Measurements from ENCODE around the gene ELMO1. TPM values are rescaled to one million over a fixed set of nuclear protein-coding genes. Genes with fewer than 3 reads are reported as not detected.

ELMO1 gene
- total RNA-seq, 1 experiment from 2014 or later, result not detected

DNA sequence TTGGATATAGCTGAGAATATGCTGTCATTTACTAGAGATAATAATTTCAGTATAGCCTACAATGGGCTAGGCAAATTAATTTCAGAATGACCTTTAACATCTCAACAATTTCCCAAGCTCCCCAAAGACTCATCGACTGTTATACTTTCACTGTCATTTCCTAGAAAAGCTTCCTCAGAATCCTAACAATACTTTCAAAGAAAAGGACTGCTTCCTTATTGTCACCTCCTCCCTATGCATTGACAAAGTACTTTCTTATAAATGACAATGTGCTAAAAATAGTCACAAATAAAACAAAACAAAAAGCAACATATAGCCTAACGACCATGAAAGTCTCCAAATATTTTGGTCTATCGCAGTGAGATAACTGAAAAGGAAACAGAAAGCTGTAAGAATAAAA, 272.6 kb downstream of the ELMO1 start:
- TF ChIP-seq, protein P1, sequence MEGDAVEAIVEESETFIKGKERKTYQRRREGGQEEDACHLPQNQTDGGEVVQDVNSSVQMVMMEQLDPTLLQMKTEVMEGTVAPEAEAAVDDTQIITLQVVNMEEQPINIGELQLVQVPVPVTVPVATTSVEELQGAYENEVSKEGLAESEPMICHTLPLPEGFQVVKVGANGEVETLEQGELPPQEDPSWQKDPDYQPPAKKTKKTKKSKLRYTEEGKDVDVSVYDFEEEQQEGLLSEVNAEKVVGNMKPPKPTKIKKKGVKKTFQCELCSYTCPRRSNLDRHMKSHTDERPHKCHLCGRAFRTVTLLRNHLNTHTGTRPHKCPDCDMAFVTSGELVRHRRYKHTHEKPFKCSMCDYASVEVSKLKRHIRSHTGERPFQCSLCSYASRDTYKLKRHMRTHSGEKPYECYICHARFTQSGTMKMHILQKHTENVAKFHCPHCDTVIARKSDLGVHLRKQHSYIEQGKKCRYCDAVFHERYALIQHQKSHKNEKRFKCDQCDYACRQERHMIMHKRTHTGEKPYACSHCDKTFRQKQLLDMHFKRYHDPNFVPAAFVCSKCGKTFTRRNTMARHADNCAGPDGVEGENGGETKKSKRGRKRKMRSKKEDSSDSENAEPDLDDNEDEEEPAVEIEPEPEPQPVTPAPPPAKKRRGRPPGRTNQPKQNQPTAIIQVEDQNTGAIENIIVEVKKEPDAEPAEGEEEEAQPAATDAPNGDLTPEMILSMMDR (conservative IDR thresholded peaks at IDR 0.05; ENCODE audit: low read depth, low read length), result no peak
- TF ChIP-seq EZH2phosphoT487 (IDR thresholded peaks at IDR 0.05; ENCODE audit: borderline replicate concordance, low read length), result no peak
- TF ChIP-seq EZH2 (IDR thresholded peaks at IDR 0.05; ENCODE audit: low read length, unreplicated experiment), result no peak
- Histone ChIP-seq H3K27ac (ENCODE audit: low read length) (no peak overlapping the region), H3K9ac (ENCODE audit: low read length) (no peak overlapping the region), H3F3A (ENCODE audit: low read length, unreplicated experiment) (no peaks in the 10 kb centered on the region), H3K9me3 (ENCODE audit: low read length) (no peaks in the 10 kb centered on the region), H2AFZ (ENCODE audit: low read length) (no peak overlapping the region), H3K36me3 (ENCODE audit: low read depth, low read length) (no peaks in the 10 kb centered on the region), H3K27me3 (ENCODE audit: low read length) (peaks cover 69% of the 10 kb centered on the region), H3K9me2 (replicated peaks; ENCODE audit: low read length) (no peaks in the 10 kb centered on the region), H3K4me2 (ENCODE audit: low read length) (no peak overlapping the region), H4K20me1 (ENCODE audit: low read length) (no peaks in the 10 kb centered on the region), H3K4me3 (ENCODE audit: low read length) (no peak overlapping the region), H3K4me1 (ENCODE audit: insufficient read depth, low read length) (no peaks in the 10 kb centered on the region), H3K79me2 (ENCODE audit: low read length) (no peaks in the 10 kb centered on the region)
- BruUV-seq (replicated peaks), result no TSS peak
- DNase-seq (no peak), ATAC-seq (no peak)
- ChIA-PET CTCF (no interaction called here), POLR2A (ENCODE audit: unreplicated experiment) (no interaction called here)
- intact Hi-C loops (cut with micrococcal nuclease), result no loop called here

DNA sequence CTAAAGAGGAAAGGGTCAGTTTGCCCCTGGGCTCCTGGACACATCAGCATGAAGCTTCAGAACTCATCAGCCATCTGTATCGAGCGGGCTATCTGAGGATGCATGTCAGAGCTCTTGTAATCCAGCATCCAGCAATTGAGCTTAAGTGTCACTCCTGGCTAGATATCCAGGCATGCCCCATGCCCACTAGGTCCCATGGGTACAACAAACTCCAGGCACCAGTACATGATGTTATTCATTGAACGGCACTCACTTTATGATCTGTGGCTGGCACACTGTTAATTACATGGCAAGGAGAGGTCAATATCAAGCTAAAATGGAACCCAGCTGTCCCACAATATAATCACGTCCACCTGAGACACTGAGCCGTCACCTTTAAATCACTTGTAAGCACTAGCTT, 274.2 kb downstream of the ELMO1 start:
- DNase-seq (no peak), ATAC-seq (no peak)
- TF ChIP-seq EZH2phosphoT487 (IDR thresholded peaks at IDR 0.05; ENCODE audit: borderline replicate concordance, low read length) (no peak), EZH2 (IDR thresholded peaks at IDR 0.05; ENCODE audit: low read length, unreplicated experiment) (no peak)
- TF ChIP-seq, protein P1 (conservative IDR thresholded peaks at IDR 0.05; ENCODE audit: low read depth, low read length), result no peak
- intact Hi-C loops (cut with micrococcal nuclease), result no loop called here
- Histone ChIP-seq H3K4me3 (ENCODE audit: low read length) (no peak overlapping the region), H3K27me3 (ENCODE audit: low read length) (peaks cover 57% of the 10 kb centered on the region), H3K4me2 (ENCODE audit: low read length) (no peak overlapping the region), H3K4me1 (ENCODE audit: insufficient read depth, low read length) (no peaks in the 10 kb centered on the region), H3K9me2 (replicated peaks; ENCODE audit: low read length) (no peaks in the 10 kb centered on the region), H3K27ac (ENCODE audit: low read length) (no peak overlapping the region), H3K9me3 (ENCODE audit: low read length) (no peaks in the 10 kb centered on the region), H3F3A (ENCODE audit: low read length, unreplicated experiment) (no peaks in the 10 kb centered on the region), H3K9ac (ENCODE audit: low read length) (no peak overlapping the region), H4K20me1 (ENCODE audit: low read length) (no peaks in the 10 kb centered on the region), H3K36me3 (ENCODE audit: low read depth, low read length) (no peaks in the 10 kb centered on the region), H3K79me2 (ENCODE audit: low read length) (no peaks in the 10 kb centered on the region), H2AFZ (ENCODE audit: low read length) (no peak overlapping the region)
- no TSS peak for BruUV-seq (replicated peaks)
- CTCF ChIA-PET, result no interaction called here
- POLR2A ChIA-PET (ENCODE audit: unreplicated experiment), result no interaction called here

DNA sequence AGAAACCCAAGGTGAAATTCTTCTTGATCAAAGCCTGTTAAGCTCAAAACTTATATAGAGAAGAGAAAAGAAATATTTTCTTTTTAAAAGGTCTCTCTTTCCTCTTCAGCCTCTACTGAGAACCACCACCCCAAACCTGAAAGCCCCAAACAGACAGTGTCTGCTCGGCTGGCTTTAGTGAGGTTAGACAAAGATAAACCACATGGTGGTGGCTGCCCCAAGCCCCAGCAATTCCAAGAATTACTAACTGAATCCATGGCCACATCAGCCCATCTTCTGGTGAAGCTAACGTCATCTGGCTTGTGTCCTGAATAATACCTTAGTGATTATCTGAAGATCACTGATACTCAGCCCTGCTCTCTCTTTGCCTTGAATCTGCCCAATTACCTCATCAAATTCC, 275.0 kb downstream of the ELMO1 start:
- peaks cover 53% of the 10 kb centered on the region for H3K27me3 ChIP-seq (ENCODE audit: low read length)
- H2AFZ ChIP-seq (ENCODE audit: low read length), result no peak overlapping the region
- H3K4me2 ChIP-seq (ENCODE audit: low read length), result no peak overlapping the region
- ATAC-seq, result no peak
- intact Hi-C loops (cut with micrococcal nuclease), result no loop called here
- no peaks in the 10 kb centered on the region for H3K79me2 ChIP-seq (ENCODE audit: low read length)
- no peaks in the 10 kb centered on the region for H3K9me2 ChIP-seq (replicated peaks; ENCODE audit: low read length)
- H4K20me1 ChIP-seq (ENCODE audit: low read length), result no peaks in the 10 kb centered on the region
- no peaks in the 10 kb centered on the region for H3F3A ChIP-seq (ENCODE audit: low read length, unreplicated experiment)
- H3K9me3 ChIP-seq (ENCODE audit: low read length), result no peaks in the 10 kb centered on the region
- POLR2A ChIA-PET (ENCODE audit: unreplicated experiment), result no interaction called here
- no peak overlapping the region for H3K9ac ChIP-seq (ENCODE audit: low read length)
- no peak for DNase-seq
- H3K27ac ChIP-seq (ENCODE audit: low read length), result no peak overlapping the region
- no peaks in the 10 kb centered on the region for H3K4me1 ChIP-seq (ENCODE audit: insufficient read depth, low read length)
- TF ChIP-seq, protein P1 (conservative IDR thresholded peaks at IDR 0.05; ENCODE audit: low read depth, low read length), result no peak
- no peak for TF ChIP-seq EZH2 (IDR thresholded peaks at IDR 0.05; ENCODE audit: low read length, unreplicated experiment)
- no peak for TF ChIP-seq EZH2phosphoT487 (IDR thresholded peaks at IDR 0.05; ENCODE audit: borderline replicate concordance, low read length)
- no peaks in the 10 kb centered on the region for H3K36me3 ChIP-seq (ENCODE audit: low read depth, low read length)
- H3K4me3 ChIP-seq (ENCODE audit: low read length), result no peak overlapping the region
- CTCF ChIA-PET, result no interaction called here
- BruUV-seq (replicated peaks), result no TSS peak
